Measurements from ENCODE around the gene SNRNP48.

GRCh38 chr6:7574500-7574899 lies 15.5 kb upstream of the SNRNP48 start:
- no peak for TF ChIP-seq POLR2A (IDR thresholded peaks at IDR 0.05; ENCODE audit: low read depth, low read length)
- TF ChIP-seq CTCF (conservative IDR thresholded peaks at IDR 0.05; ENCODE audit: low read depth, low read length) = no peak
- no peak for TF ChIP-seq RCOR1 (IDR thresholded peaks at IDR 0.05; ENCODE audit: insufficient replicate concordance, low read length)
- TF ChIP-seq MAFK (IDR thresholded peaks at IDR 0.05; ENCODE audit: low read depth, low read length) = no peak
- TF ChIP-seq USF2 (IDR thresholded peaks at IDR 0.05; ENCODE audit: low read depth, low read length) = no peak
- no peak for TF ChIP-seq RAD21 (IDR thresholded peaks at IDR 0.05; ENCODE audit: low read length)
- no peak for TF ChIP-seq CHD1 (IDR thresholded peaks at IDR 0.05; ENCODE audit: low read depth, low read length)
- no peak for TF ChIP-seq MXI1 (IDR thresholded peaks at IDR 0.05; ENCODE audit: borderline replicate concordance, low read depth, low read length)
- no peak for TF ChIP-seq RFX5 (IDR thresholded peaks at IDR 0.05; ENCODE audit: low read depth, low read length)
- no peak for TF ChIP-seq SMC3 (IDR thresholded peaks at IDR 0.05; ENCODE audit: low read depth, low read length)
- no peak for TF ChIP-seq CEBPB (IDR thresholded peaks at IDR 0.05; ENCODE audit: low read depth, low read length)
- no peak for TF ChIP-seq NFE2L2 (IDR thresholded peaks at IDR 0.05; ENCODE audit: low read depth, low read length)
